ENCODE results near the gene CFAP46. TPM values are rescaled to one million over a fixed set of nuclear protein-coding genes. Genes with fewer than 3 reads are reported as not detected.

CFAP46 gene
- total and polyA plus RNA-seq, 2 of the 8 experiments (the other 6 are each of a cell fraction or from before 2014, with no cell fraction given): 2.6 to 4.8 TPM

DNA sequence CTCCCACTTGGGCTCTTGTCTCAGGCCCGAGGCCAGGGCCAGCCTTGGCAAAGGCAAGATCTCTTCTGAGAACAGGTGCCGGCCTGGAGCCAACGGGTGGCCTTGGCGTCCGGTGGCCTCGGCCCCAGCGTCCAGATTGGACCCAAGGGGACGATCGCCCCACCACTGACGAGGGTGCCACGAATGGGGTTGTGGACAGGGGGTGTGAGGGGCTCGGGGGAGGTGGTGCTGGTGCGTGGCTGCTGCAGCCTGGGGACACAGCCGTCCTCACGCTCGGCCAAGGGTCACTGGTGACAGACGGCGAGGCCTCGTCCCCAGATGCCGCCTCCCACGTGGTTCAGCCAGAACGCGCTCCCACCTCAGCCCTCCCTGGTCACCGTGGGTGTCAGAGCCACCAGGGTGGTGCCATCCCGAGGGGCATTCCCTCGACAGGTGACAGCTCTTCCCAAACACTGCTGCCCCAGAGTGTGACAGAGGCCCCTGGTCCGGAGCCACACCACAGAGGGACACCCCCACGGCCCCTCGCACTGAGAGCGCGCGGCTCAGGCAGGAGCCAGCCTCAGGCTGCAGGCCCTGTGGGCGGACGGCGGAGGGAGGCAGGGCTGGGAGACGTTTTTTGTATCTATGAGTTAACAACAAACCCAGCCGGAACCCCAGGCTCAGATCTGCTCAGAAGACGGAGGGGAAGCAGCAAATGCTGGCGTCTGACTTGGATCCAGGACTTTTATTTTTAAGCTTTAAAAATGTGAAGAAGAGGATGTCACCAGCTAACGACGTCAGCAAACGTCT lies 18.5 kb upstream of the CFAP46 start (continued):
- TF ChIP-seq USF2 (IDR thresholded peaks at IDR 0.05; ENCODE audit: low read length) (no peak), SAP30 (IDR thresholded peaks at IDR 0.05; ENCODE audit: insufficient read depth, insufficient replicate concordance, low read length) (no peak)
